Astrocyte of the spinal cord (primary cell): ENCODE data around the gene HIVEP3.

ENCODE experiments used
- DNase-seq: peaks from one replicate; pipeline ENCODE4 v3.0.0; 2011; ENCODE audit warnings: low read depth, low spot score
- H3K4me3 ChIP-seq: 2 replicates; pipeline ENCODE4 v1.5.1; 2011; ENCODE audit warnings: low read depth, mild to moderate bottlenecking, low read length, moderate library complexity
- CTCF ChIP-seq: IDR thresholded peaks from 2 replicates; pipeline ENCODE4 v1.5.1; 2012; ENCODE audit warnings: low read depth, mild to moderate bottlenecking, low read length, inconsistent platforms
- in situ Hi-C: cut with HindIII; loops from 2 replicates; pipeline ENCODE4 v1.10.0; 2017; ENCODE audit warnings: low sequenced_read_pairs

The HIVEP3 gene

GRCh38 chr1:41598325-41598724 is 320.4 kb downstream of the HIVEP3 start:
- in situ Hi-C loops = no loop called here
- no peak for TF ChIP-seq CTCF
- no peak overlapping the region for H3K4me3 ChIP-seq
- no peak for DNase-seq

- in situ Hi-C loops = no loop called here
- no peak overlapping the region for H3K4me3 ChIP-seq
- DNase-seq = no peak
- no peak for TF ChIP-seq CTCF
Measured at GRCh38 chr1:41592451-41593125, 326.1 kb downstream of the HIVEP3 start.

GRCh38 chr1:41591891-41592290 is 326.8 kb downstream of the HIVEP3 start:
- no peak overlapping the region for H3K4me3 ChIP-seq
- TF ChIP-seq CTCF = no peak
- DNase-seq = no peak

GRCh38 chr1:41590331-41590730 is 328.4 kb downstream of the HIVEP3 start:
- no peak overlapping the region for H3K4me3 ChIP-seq
- in situ Hi-C loops = no loop called here
- no peak for TF ChIP-seq CTCF
- DNase-seq = no peak

More at GRCh38 chr1:41591891-41592290, 326.8 kb downstream of the HIVEP3 start:
- in situ Hi-C loops = no loop called here

GRCh38 chr1:41589395-41589794 is 329.3 kb downstream of the HIVEP3 start:
- no peak overlapping the region for H3K4me3 ChIP-seq
- in situ Hi-C loops = no loop called here
- DNase-seq = no peak
- no peak for TF ChIP-seq CTCF

GRCh38 chr1:41588334-41588875 is 330.3 kb downstream of the HIVEP3 start:
- in situ Hi-C loops = no loop called here
- no peak for DNase-seq
- no peak overlapping the region for H3K4me3 ChIP-seq
- no peak for TF ChIP-seq CTCF
